IPS DF 6.9 (cell line): Measurements from ENCODE around the gene FOXJ3.

Experiments
- DNase-seq: peaks from one replicate; pipeline ENCODE4 v3.0.0-alpha.2; 2013; ENCODE audit warnings: low read depth, low spot score
- H3K27ac ChIP-seq: one replicate; pipeline ENCODE4 v1.5.1; 2013; ENCODE audit warnings: low read length, control low read depth
- H3K27me3 ChIP-seq: 2 replicates; pipeline ENCODE4 v1.6.1; 2013; ENCODE audit warnings: mild to moderate bottlenecking, low read length; ENCODE audit not compliant: control insufficient read depth, insufficient read depth
- H3K36me3 ChIP-seq: 2 replicates; pipeline ENCODE4 v1.6.1; 2013; ENCODE audit warnings: low read length; ENCODE audit not compliant: control insufficient read depth, insufficient read depth
- H3K4me1 ChIP-seq: 2 replicates; pipeline ENCODE4 v1.6.1; 2013; ENCODE audit warnings: low read length; ENCODE audit not compliant: control insufficient read depth, insufficient read depth
- H3K4me3 ChIP-seq: 2 replicates; pipeline ENCODE4 v1.5.1; 2013; ENCODE audit warnings: mild to moderate bottlenecking, low read length
- H3K9me3 ChIP-seq: 2 replicates; pipeline ENCODE4 v1.6.1; 2013; ENCODE audit warnings: low read length, inconsistent platforms; ENCODE audit not compliant: control insufficient read depth, insufficient read depth
- WGBS: extraction: QIAGEN DNeasy Blood & Tissue Kit; methylation state at CpG from one replicate; pipeline ENCODE4 v1.1.7; 2013; ENCODE audit warnings: mixed read lengths, missing lambda C conversion rate; ENCODE audit not compliant: insufficient read length, insufficient coverage; 5-methylcytosine and 5-hydroxymethylcytosine counted together

FOXJ3 gene

GRCh38 chr1:42335050-42335808 lies at the start of gene FOXJ3:
TSS of gene FOXJ3 (minus strand) at chr1:42335235. CDS start at chr1:42311093, 24,142 bp downstream.
- no peaks in the 10 kb centered on the region for H3K36me3 ChIP-seq
- peak within 1 kb of the TSS; percentile 86 for H3K4me3 ChIP-seq
- H3K27ac ChIP-seq = no peak within 1 kb of the TSS
- no peaks in the 10 kb centered on the region for H3K4me1 ChIP-seq
- no peaks in the 10 kb centered on the region for H3K9me3 ChIP-seq
- no peaks in the 10 kb centered on the region for H3K27me3 ChIP-seq
- DNase-seq = peak; percentile 97
- no CpG with 5 or more reads among the region's 79 CpGs for WGBS

GRCh38 chr1:42381280-42381673 lies 46.2 kb upstream of the FOXJ3 start:
- Histone ChIP-seq H3K36me3 (no peaks in the 10 kb centered on the region), H3K4me3 (peak overlapping the region; percentile 52; the same call in 1 of the 2 replicates), H3K27me3 (peaks cover 5% of the 10 kb centered on the region), H3K27ac (no peak overlapping the region), H3K9me3 (no peaks in the 10 kb centered on the region), H3K4me1 (no peaks in the 10 kb centered on the region)
- no peak for DNase-seq
- no CpG with 5 or more reads among the region's 8 CpGs for WGBS

- no peak within 1 kb of the TSS for H3K27ac ChIP-seq
- H3K4me1 ChIP-seq = no peaks in the 10 kb centered on the region
- H3K9me3 ChIP-seq = no peaks in the 10 kb centered on the region
- no peaks in the 10 kb centered on the region for H3K36me3 ChIP-seq
- peak within 1 kb of the TSS; percentile 52 for H3K4me3 ChIP-seq
- peaks cover 5% of the 10 kb centered on the region for H3K27me3 ChIP-seq
- no CpG with 5 or more reads among the region's 101 CpGs for WGBS
- peak; percentile 25 for DNase-seq
Measured at GRCh38 chr1:42380586-42381279, 45.7 kb upstream of the FOXJ3 start, which contains the start of gene RIMKLA. TSS of gene RIMKLA (plus strand) at chr1:42380792. CDS start at chr1:42380935, 143 bp downstream.

DNA sequence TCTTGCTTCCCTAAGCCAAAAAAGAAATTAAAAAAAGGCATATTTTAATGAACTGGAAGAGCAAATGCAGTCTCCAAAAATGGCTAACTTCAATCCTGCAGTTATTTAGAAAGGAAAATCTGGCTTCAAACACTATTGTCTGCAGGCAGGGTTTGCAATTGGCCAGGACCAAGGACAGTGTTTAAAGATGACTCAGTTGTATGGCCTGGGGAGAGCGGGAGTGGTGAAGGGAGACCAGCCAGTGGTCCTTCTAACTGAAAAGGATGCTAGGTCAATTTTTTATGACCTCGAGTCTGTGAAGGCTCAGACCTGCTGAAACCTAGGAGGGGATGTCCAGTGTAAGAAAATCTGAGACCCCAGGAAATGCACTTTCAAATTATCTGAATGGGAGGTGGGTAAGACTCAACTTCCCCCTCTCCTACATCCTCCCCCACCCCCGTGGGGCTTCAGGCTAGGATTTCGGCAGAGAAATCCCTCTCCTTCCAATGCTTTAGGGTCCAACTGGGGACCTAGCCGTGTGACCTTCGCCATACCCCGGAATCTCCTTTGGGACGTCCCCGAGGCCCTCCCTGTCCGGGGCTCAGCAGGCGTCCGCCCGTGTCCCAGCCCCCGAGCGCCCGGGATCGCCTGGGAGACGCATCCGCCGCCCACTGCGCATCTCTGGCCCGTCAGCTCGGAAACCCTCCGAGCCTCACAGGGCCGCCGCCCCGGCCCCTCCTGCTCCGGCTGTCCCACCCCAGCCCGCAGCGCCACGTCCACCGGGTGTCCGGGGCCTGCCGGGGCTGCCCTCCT lies 45.0 kb upstream of the FOXJ3 start:
- Histone ChIP-seq H3K4me1 (no peaks in the 10 kb centered on the region), H3K36me3 (no peaks in the 10 kb centered on the region), H3K27me3 (peaks cover 5% of the 10 kb centered on the region), H3K4me3 (peak overlapping the region; percentile 52), H3K27ac (no peak overlapping the region), H3K9me3 (no peaks in the 10 kb centered on the region)
- WGBS = no CpG with 5 or more reads among the region's 34 CpGs
- DNase-seq = no peak

- no CpG with 5 or more reads among the region's 2 CpGs for WGBS
- Histone ChIP-seq H3K27ac (no peak overlapping the region), H3K36me3 (no peaks in the 10 kb centered on the region), H3K4me1 (no peaks in the 10 kb centered on the region), H3K9me3 (no peaks in the 10 kb centered on the region), H3K27me3 (no peaks in the 10 kb centered on the region), H3K4me3 (no peak overlapping the region)
- DNase-seq = no peak
Measured at GRCh38 chr1:42372796-42373195, 37.8 kb upstream of the FOXJ3 start.

- H3K4me1 ChIP-seq = no peaks in the 10 kb centered on the region
- H3K27ac ChIP-seq = no peak overlapping the region
- no peak for DNase-seq
- H3K36me3 ChIP-seq = no peaks in the 10 kb centered on the region
- H3K9me3 ChIP-seq = no peaks in the 10 kb centered on the region
- H3K27me3 ChIP-seq = no peaks in the 10 kb centered on the region
- no peak overlapping the region for H3K4me3 ChIP-seq
Measured at GRCh38 chr1:42370876-42371549, 36.0 kb upstream of the FOXJ3 start.

DNA sequence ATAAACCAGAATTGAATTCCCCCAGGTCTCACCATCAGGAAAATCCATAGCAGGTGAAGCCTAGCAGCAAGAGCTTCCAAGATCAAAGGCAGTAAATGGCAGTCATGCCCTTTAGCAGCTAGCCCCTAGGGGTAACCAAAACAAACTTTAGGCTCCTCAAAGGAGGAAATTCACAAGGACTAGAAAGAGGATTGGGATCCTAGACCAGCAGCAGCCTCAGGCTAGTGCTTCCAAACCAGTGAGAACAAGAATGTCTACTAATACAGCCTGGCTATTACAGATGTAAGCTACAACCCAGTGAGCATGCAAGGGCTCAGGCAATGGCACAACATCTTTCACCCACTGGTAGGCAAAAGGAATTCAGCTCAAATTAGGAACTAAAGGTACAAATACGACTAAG lies 34.4 kb upstream of the FOXJ3 start:
- H3K36me3 ChIP-seq = no peaks in the 10 kb centered on the region
- WGBS = no CpG with 5 or more reads among the region's 1 CpG
- DNase-seq = no peak

DNA sequence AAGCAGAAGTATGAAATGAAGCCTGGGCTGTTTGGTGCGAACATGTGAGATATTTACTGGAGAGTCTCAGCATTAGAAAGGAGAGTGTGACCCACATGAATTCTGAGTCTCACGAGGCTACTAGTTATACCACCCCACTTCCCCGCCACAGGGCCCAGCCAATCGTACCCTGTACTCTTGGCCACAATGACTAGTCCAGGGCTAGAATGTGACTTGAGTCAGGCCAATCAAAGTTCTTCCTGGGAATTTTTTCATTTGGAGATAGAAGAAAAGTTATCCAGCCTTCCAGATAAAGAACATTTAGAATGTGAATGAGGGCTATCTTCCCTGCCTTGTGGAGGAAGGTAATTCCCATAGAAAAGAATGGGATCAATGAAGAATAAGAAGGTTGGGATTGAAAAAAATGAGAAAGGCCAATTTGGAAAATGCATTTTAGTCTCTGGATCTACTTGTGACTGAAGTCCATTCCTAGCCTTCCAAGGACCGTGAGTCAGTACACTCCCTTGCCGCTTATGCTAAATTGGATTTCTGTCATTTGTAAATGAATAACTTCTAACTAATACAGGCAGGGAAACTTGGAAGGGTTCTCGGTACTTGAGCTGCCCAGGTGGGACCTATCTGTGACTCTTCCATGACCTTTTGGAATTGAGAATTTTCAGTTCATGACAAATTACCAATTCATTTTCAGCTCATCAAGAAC lies 33.2 kb upstream of the FOXJ3 start:
- no CpG with 5 or more reads among the region's 7 CpGs for WGBS

More for the DNA sequence above, 34.4 kb upstream of the FOXJ3 start:
- no peaks in the 10 kb centered on the region for H3K9me3 ChIP-seq
- no peaks in the 10 kb centered on the region for H3K4me1 ChIP-seq
- no peaks in the 10 kb centered on the region for H3K27me3 ChIP-seq
- H3K27ac ChIP-seq = no peak overlapping the region
- H3K4me3 ChIP-seq = no peak overlapping the region

GRCh38 chr1:42365118-42365517 lies 30.1 kb upstream of the FOXJ3 start:
- WGBS = no CpG with 5 or more reads among the region's 2 CpGs

More for the DNA sequence above, 33.2 kb upstream of the FOXJ3 start:
- Histone ChIP-seq H3K27ac (no peak overlapping the region), H3K36me3 (no peaks in the 10 kb centered on the region), H3K9me3 (no peaks in the 10 kb centered on the region), H3K4me3 (no peak overlapping the region), H3K4me1 (no peaks in the 10 kb centered on the region), H3K27me3 (no peaks in the 10 kb centered on the region)
- DNase-seq = no peak

More at GRCh38 chr1:42365118-42365517, 30.1 kb upstream of the FOXJ3 start:
- no peaks in the 10 kb centered on the region for H3K9me3 ChIP-seq
- H3K27ac ChIP-seq = no peak overlapping the region
- no peaks in the 10 kb centered on the region for H3K36me3 ChIP-seq
- H3K4me1 ChIP-seq = no peaks in the 10 kb centered on the region
- H3K27me3 ChIP-seq = no peaks in the 10 kb centered on the region
- no peak for DNase-seq
- no peak overlapping the region for H3K4me3 ChIP-seq
